K562 (cell line): Measurements from ENCODE around the gene ZNF585A. TPM values are rescaled to one million over a fixed set of nuclear protein-coding genes. Genes with fewer than 3 reads are reported as not detected.
A peak's percentile ranks its signal among the peaks of the same experiment; 100 is the strongest.

Experiments used
- ATF3 ChIP-seq, 2 experiments: fragments of 450-650 bp in 1 of 2; sonication (generic) in 1 of 2; formaldehyde crosslinking in 1 of 2; IDR thresholded peaks in 1 of 2; conservative IDR thresholded peaks in 1 of 2; 2 replicates each; pipeline versions ENCODE4 v1.6.1 to v1.8.1; 2016 to 2023; ENCODE audit warnings: mild to moderate bottlenecking in 2 of 2, moderate library complexity in 2 of 2, inconsistent platforms in 1 of 2, missing genetic modification reagents in 1 of 2
- BMI1 ChIP-seq: fragments of 150-350 bp; IDR thresholded peaks from 2 replicates; pipeline ENCODE4 v1.6.1; 2014; ENCODE audit warnings: low read length
- E2F3 ChIP-seq: fragments of 250-450 bp; sonication (Bioruptor Pico); IDR thresholded peaks from 2 replicates; pipeline ENCODE4 v1.4.0; 2020; ENCODE audit warnings: mild to moderate bottlenecking
- FOXA1 ChIP-seq: fragments of 450-650 bp; IDR thresholded peaks from 2 replicates; pipeline ENCODE4 v1.6.1; 2016; ENCODE audit warnings: mild to moderate bottlenecking, borderline replicate concordance
- GTF2F1 ChIP-seq: IDR thresholded peaks from 2 replicates; pipeline ENCODE4 v1.6.1; 2011; ENCODE audit warnings: low read depth, low read length, improper control_type of control experiment
- HNRNPH1 ChIP-seq: fragments of 200-400 bp; formaldehyde crosslinking; optimal IDR thresholded peaks from 2 replicates; pipeline ENCODE3; 2017; ENCODE audit warnings: low read depth, mild to moderate bottlenecking, low read length, moderate library complexity
- HNRNPUL1 ChIP-seq: fragments of 200-400 bp; formaldehyde crosslinking; IDR thresholded peaks from 2 replicates; pipeline ENCODE4 v1.6.1; 2017; ENCODE audit warnings: low read length
- KLF13 ChIP-seq: fragments of 450-650 bp; IDR thresholded peaks from 2 replicates; pipeline ENCODE4 v1.6.1; 2016; ENCODE audit warnings: missing genetic modification characterization, low read depth, mild to moderate bottlenecking, missing compliant biosample characterization, moderate library complexity, borderline replicate concordance
- MCM3 ChIP-seq: fragments of 450-650 bp; IDR thresholded peaks from 2 replicates; pipeline ENCODE4 v1.6.1; 2016
- PRDM10 ChIP-seq: fragments of 450-650 bp; IDR thresholded peaks from 2 replicates; pipeline ENCODE4 v1.6.1; 2018; ENCODE audit not compliant: partially characterized antibody
- PTBP1 ChIP-seq: fragments of 200-400 bp; formaldehyde crosslinking; IDR thresholded peaks from 2 replicates; pipeline ENCODE4 v1.6.1; 2017; ENCODE audit warnings: low read depth, low read length
- RAD21 ChIP-seq, 2 experiments: fragments of 250-450 bp in 1 of 2; fragments of 450-650 bp in 1 of 2; sonication (Bioruptor Pico) in 1 of 2; formaldehyde crosslinking in 1 of 2; IDR thresholded peaks in 1 of 2; conservative IDR thresholded peaks in 1 of 2; 2 replicates each; pipeline versions ENCODE4 v1.4.0 to v1.8.0; 2020 to 2022; ENCODE audit warnings: mild to moderate bottlenecking in 2 of 2, moderate library complexity in 1 of 2
- TGIF2 ChIP-seq: sonication (generic); formaldehyde crosslinking; IDR thresholded peaks from 2 replicates; pipeline ENCODE4 v1.8.1; 2022; ENCODE audit warnings: mild to moderate bottlenecking, missing genetic modification reagents, moderate library complexity
- ZBTB1 ChIP-seq: sonication (generic); formaldehyde crosslinking; IDR thresholded peaks from 2 replicates; pipeline ENCODE4 v1.8.1; 2023; ENCODE audit warnings: missing genetic modification reagents, low read depth, mild to moderate bottlenecking, borderline replicate concordance
- ZC3H4 ChIP-seq: sonication (generic); formaldehyde crosslinking; IDR thresholded peaks from 2 replicates; pipeline ENCODE4 v1.9.0; 2021; ENCODE audit warnings: missing genetic modification reagents, borderline replicate concordance
- ZFP30 ChIP-seq: fragments of 250-450 bp; sonication (Bioruptor Pico); IDR thresholded peaks from 2 replicates; pipeline ENCODE4 v1.8.0; 2022; ENCODE audit warnings: moderate library complexity, mild to moderate bottlenecking, inconsistent platforms, borderline replicate concordance
- ZNF12 ChIP-seq: sonication (generic); formaldehyde crosslinking; IDR thresholded peaks from 2 replicates; pipeline ENCODE4 v1.4.0; 2020; ENCODE audit warnings: mild to moderate bottlenecking, missing genetic modification reagents
- ZNF143 ChIP-seq: sonication (generic); formaldehyde crosslinking; IDR thresholded peaks from 2 replicates; pipeline ENCODE4 v1.9.0; 2022; ENCODE audit warnings: mild to moderate bottlenecking, missing genetic modification reagents
- polyA plus RNA-seq, 8 experiments: library from polyadenylated mRNA; depleted of rRNA in 4 of 8; stranded (reverse) in 5 of 8; unstranded in 3 of 8; fragments of >200 nt; fragmentation: Nextera tagmentation in 2 of 8; fragmentation: Illumina TruSeq in 1 of 8; extraction: Ambion mirVana in 2 of 8; extraction: Trizol in 1 of 8; gene quantifications; 2 replicates each; pipeline versions ENCODE4 v1.2.1 to v1.2.3, GENCODE V29; 2011 to 2014; ENCODE audit warnings: inconsistent platforms in 1 of 8, missing spikeins in 1 of 8
- total RNA-seq, 7 experiments: library from RNA; depleted of rRNA in 6 of 7; stranded (reverse); fragments of >200 nt in 6 of 7; fragmentation: Illumina TruSeq in 2 of 7; extraction: Trizol in 2 of 7; gene quantifications; 2 replicates each; pipeline versions ENCODE4 v1.2.1 to v1.2.3, GENCODE V29; 2011 to 2021; ENCODE audit warnings: low replicate concordance in 1 of 7
- TF ChIP-seq, protein P1 (sequence below): sonication (generic); formaldehyde crosslinking; IDR thresholded peaks from 2 replicates; pipeline ENCODE4 v1.8.0; 2023; ENCODE audit warnings: mild to moderate bottlenecking, missing genetic modification reagents

The ZNF585A gene
- total and polyA plus RNA-seq, 9 of the 15 experiments (the other 6 are each of a cell fraction or from before 2014, with no cell fraction given) = 5.6 to 31.0 (median 8.5) TPM

DNA sequence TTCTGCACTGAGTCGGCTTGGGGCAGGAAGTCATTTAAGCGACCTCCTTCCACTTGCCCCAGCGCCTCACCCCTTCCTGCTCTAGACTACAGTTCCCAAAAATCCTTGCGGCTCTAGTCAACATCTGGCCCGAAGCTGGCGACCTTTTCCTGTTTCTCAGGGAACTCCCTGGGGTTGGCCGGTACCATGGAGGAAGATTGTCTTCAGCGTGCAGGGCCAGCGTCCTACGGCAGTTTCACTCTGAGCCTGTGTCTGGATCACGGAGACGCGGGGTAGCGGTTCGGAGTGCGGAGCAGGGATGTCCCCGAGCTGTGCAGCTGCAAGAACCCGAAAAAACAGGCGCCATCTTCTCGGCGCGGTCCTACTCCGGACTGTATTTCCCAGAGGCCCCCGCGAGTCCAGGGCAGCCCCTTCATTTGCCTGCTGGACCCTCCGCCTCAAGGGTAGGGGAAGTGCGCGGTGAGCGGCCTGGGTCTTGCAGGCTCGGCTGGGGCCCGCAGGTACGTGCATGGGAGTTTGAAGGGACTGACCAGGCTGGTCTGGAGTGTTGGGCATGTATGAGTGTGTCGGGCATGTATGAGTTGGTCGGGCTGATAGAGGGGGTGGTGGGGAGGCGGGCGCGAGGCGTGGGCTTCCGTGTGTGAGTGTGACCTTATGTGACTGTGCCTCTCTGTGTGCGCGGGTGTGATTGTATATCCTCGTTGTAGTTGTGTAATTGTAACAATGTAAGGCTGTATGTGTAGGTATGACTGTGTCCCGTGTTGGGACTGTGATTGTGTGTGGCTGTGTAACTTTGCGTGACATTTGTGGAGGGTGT lies 45.5 kb upstream of the ZNF585A start, which contains the start of gene ZNF383 (continued):
- TF ChIP-seq, protein P1, sequence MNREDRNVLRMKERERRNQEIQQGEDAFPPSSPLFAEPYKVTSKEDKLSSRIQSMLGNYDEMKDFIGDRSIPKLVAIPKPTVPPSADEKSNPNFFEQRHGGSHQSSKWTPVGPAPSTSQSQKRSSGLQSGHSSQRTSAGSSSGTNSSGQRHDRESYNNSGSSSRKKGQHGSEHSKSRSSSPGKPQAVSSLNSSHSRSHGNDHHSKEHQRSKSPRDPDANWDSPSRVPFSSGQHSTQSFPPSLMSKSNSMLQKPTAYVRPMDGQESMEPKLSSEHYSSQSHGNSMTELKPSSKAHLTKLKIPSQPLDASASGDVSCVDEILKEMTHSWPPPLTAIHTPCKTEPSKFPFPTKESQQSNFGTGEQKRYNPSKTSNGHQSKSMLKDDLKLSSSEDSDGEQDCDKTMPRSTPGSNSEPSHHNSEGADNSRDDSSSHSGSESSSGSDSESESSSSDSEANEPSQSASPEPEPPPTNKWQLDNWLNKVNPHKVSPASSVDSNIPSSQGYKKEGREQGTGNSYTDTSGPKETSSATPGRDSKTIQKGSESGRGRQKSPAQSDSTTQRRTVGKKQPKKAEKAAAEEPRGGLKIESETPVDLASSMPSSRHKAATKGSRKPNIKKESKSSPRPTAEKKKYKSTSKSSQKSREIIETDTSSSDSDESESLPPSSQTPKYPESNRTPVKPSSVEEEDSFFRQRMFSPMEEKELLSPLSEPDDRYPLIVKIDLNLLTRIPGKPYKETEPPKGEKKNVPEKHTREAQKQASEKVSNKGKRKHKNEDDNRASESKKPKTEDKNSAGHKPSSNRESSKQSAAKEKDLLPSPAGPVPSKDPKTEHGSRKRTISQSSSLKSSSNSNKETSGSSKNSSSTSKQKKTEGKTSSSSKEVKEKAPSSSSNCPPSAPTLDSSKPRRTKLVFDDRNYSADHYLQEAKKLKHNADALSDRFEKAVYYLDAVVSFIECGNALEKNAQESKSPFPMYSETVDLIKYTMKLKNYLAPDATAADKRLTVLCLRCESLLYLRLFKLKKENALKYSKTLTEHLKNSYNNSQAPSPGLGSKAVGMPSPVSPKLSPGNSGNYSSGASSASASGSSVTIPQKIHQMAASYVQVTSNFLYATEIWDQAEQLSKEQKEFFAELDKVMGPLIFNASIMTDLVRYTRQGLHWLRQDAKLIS (CRISPR knock-in tag) = 0 out of 2 replicates have a peak, but pooled peaks have one; percentile 34
- no peak for TF ChIP-seq TGIF2 (CRISPR knock-in tag)
- TF ChIP-seq RAD21 (CRISPR knock-in tag; conservative IDR thresholded peaks at IDR 0.05 in 1 of 2, IDR thresholded peaks at IDR 0.05 in 1 of 2) = no peak
- TF ChIP-seq GTF2F1 = no peak
- TF ChIP-seq HNRNPH1 = no peak
- TF ChIP-seq ZNF12 = no peak
- TF ChIP-seq MCM3 = no peak
- TF ChIP-seq FOXA1 = no peak
- TF ChIP-seq E2F3 (CRISPR knock-in tag) = no peak
- no peak for TF ChIP-seq ATF3 (IDR thresholded peaks at IDR 0.05)
- TF ChIP-seq ATF3 (CRISPR knock-in tag; conservative IDR thresholded peaks at IDR 0.05) = no peak
- no peak for TF ChIP-seq ZBTB1 (CRISPR knock-in tag)
- TF ChIP-seq ZNF143 = peak; percentile 86
- no peak for TF ChIP-seq ZC3H4
- peak; percentile 93 for TF ChIP-seq PRDM10
- no peak for TF ChIP-seq HNRNPUL1
- no peak for TF ChIP-seq PTBP1
- peak; percentile 51; the same call in 1 of the 2 replicates for TF ChIP-seq KLF13 (tag)
- TF ChIP-seq BMI1 = no peak
- TF ChIP-seq ZFP30 (CRISPR knock-in tag) = no peak
